ENCODE results near the gene ADGRG1. TPM values are rescaled to one million over a fixed set of nuclear protein-coding genes. Genes with fewer than 3 reads are reported as not detected.
"Not testable (repeated sequence)": the region's sequence is repeated elsewhere in the genome, so short reads cannot be mapped to it uniquely, and the experiment has no call there.

ADGRG1 gene
- 1 to 10 TPM; 4.3 to 8.2 TPM for total RNA-seq

GRCh38 chr16:57628008-57628781, at the start of gene ADGRG1:
Gene ADGRG1 (plus strand): TSS chr16:57628630. CDS start chr16:57650288, 21,658 bp downstream.
- Mint-ChIP-seq H3K9me3 (no peaks in the 10 kb centered on the region), H3K36me3 (no peaks in the 10 kb centered on the region), H3K27ac (peak within 1 kb of the TSS; percentile 18 to 76)
- ATAC-seq (peak; percentile 87 to 95), DNase-seq (ENCODE audit: low spot score in 2 of 2) (peak in 1 of 2 donors; percentile 58)

DNA sequence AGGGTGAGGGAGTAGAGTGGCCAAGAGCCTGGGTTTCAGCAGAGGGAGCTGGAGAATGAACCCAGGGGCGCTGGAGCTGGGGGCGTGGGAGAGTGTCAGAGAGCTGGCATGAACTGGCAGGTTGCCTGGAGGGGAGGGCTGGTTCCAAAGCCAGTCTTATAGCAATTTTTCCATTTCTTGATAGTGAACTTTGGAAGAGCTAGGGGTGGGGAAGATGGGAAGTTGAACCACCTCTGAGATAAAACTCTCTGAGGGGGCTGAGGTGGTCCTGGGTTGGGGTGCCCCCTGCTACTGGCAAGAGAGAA, 49.1 kb upstream of the ADGRG1 start:
- no peak for ATAC-seq
- H3K9me3 Mint-ChIP-seq, result no peaks in the 10 kb centered on the region

DNA sequence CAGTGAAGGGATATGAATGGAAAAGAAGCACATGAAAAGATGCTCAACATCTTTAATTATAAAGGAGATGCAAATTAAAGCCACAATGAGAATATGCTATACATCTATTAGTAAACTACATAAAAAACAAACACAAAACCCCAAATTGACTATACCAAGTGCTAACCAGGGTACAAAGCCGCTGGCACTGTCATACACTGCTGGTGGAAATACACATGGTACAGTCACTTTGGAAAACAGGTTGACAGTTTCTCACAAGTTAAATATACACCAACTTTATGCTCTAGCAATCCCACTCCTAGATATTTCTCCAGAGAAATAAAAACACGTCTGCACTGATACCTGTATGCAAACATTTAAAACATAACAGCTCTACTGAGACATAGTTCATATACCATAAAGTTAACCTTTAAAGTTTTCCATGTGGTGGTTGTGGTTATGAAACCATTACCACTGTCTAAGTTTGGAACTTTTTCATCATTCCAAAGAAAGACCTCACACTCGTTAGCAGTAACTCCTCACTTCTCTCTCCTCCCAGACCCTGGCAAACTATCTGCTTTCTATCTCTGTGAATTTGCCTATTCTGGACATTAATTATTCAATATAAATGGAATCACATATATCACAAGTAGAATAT, 43.3 kb upstream of the ADGRG1 start:
- ATAC-seq, result peak; percentile 28 to 75

More for the DNA sequence above, 49.1 kb upstream of the ADGRG1 start:
- Mint-ChIP-seq H3K27ac (peak overlapping the region in 1 of 2 donors; percentile 83), H3K36me3 (no peaks in the 10 kb centered on the region)
- DNase-seq (ENCODE audit: low spot score in 2 of 2), result no peak

DNA sequence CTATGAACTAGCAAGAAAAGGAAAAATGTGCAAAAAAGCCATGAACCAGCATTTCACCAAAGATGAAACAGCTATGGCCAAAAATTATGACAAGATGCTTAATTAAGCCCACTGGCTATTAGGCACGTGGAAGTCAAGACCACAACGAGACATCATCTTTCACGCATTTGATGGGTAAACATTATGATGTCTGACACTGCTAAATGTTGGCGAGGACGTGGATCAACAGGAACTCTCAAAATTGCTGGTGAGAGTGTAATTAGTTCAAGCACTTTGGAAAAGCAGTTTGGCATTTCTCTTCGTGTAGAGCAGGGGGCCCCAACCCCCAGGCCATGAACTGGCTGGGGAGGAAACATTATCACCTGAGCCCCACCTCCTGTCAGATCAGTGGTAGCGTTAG, 39.6 kb upstream of the ADGRG1 start:
- Mint-ChIP-seq H3K27ac (no peak overlapping the region), H3K36me3 (no peaks in the 10 kb centered on the region), H3K9me3 (peaks cover 4 to 12% of the 10 kb centered on the region in 2 donors)
- DNase-seq (ENCODE audit: low spot score in 2 of 2) (no peak), ATAC-seq (no peak)

More for the DNA sequence above, 43.3 kb upstream of the ADGRG1 start:
- Mint-ChIP-seq H3K9me3 (no peaks in the 10 kb centered on the region), H3K36me3 (no peaks in the 10 kb centered on the region), H3K27ac (peak overlapping the region in 1 of 2 donors; percentile 72)
- DNase-seq (ENCODE audit: low spot score in 2 of 2), result no peak

- Mint-ChIP-seq H3K27ac (no peak overlapping the region), H3K36me3 (peaks cover 0 to under 1% of the 10 kb centered on the region in 2 donors), H3K9me3 (peaks cover 4 to 12% of the 10 kb centered on the region in 2 donors)
- ATAC-seq (no peak), DNase-seq (ENCODE audit: low spot score in 2 of 2) (no peak)
Observed at GRCh38 chr16:57589374-57589773, 39.1 kb upstream of the ADGRG1 start.

GRCh38 chr16:57590654-57591085, 37.8 kb upstream of the ADGRG1 start:
- no peak for DNase-seq (ENCODE audit: low spot score in 2 of 2)
- peak; percentile 10 to 40 for ATAC-seq
- H3K36me3 Mint-ChIP-seq, result peaks cover 3 to 14% of the 10 kb centered on the region in 2 donors
- H3K27ac Mint-ChIP-seq, result peak overlapping the region; percentile 72 to 96
- peaks cover 15% of the 10 kb centered on the region in 2 donors for H3K9me3 Mint-ChIP-seq

GRCh38 chr16:57591086-57591869, 37.2 kb upstream of the ADGRG1 start:
- Mint-ChIP-seq H3K36me3 (peaks cover 5 to 17% of the 10 kb centered on the region in 2 donors), H3K27ac (peak overlapping the region; percentile 72 to 96), H3K9me3 (peaks cover 16 to 17% of the 10 kb centered on the region in 2 donors)
- peak; percentile 78 to 90 for DNase-seq (ENCODE audit: low spot score in 2 of 2)
- peak; percentile 92 to 96 for ATAC-seq

GRCh38 chr16:57591870-57592485, 36.5 kb upstream of the ADGRG1 start:
- ATAC-seq, result no peak
- peak overlapping the region; percentile 72 to 96 for H3K27ac Mint-ChIP-seq

GRCh38 chr16:57592591-57593003, 35.8 kb upstream of the ADGRG1 start:
- peaks cover 16 to 23% of the 10 kb centered on the region in 2 donors for H3K9me3 Mint-ChIP-seq
- peaks cover 5 to 22% of the 10 kb centered on the region in 2 donors for H3K36me3 Mint-ChIP-seq
- peak overlapping the region; percentile 72 to 96 for H3K27ac Mint-ChIP-seq
- DNase-seq (ENCODE audit: low spot score in 2 of 2) (peak; percentile 65 to 74), ATAC-seq (peak; percentile 47 to 59)

More at GRCh38 chr16:57591870-57592485, 36.5 kb upstream of the ADGRG1 start:
- peaks cover 5 to 17% of the 10 kb centered on the region in 2 donors for H3K36me3 Mint-ChIP-seq
- peaks cover 16 to 17% of the 10 kb centered on the region in 2 donors for H3K9me3 Mint-ChIP-seq
- no peak for DNase-seq (ENCODE audit: low spot score in 2 of 2)

DNA sequence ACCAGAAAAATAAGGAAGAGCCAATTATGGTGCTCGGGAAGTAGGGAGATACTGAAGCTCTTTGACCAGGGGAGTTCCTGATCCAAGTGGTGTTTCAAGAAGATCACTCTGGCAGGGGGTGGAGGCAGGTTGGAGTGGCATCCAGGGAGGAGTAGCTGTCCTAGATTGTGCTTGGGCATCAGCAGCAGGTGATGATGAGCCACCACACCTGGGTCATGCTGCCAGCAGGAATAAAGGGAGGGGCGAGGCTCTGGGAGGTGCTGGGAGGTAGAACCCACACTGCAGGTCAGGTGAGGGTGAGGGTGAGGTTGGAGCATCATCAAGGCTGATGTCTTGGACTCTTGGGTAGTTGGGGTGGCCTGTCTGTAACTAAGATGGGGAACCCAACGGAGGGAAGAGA, 35.4 kb upstream of the ADGRG1 start:
- Mint-ChIP-seq H3K9me3 (peaks cover 16 to 24% of the 10 kb centered on the region in 2 donors), H3K36me3 (peaks cover 5 to 27% of the 10 kb centered on the region in 2 donors), H3K27ac (peak overlapping the region; percentile 72 to 96)
- DNase-seq (ENCODE audit: low spot score in 2 of 2) (no peak), ATAC-seq (no peak)

DNA sequence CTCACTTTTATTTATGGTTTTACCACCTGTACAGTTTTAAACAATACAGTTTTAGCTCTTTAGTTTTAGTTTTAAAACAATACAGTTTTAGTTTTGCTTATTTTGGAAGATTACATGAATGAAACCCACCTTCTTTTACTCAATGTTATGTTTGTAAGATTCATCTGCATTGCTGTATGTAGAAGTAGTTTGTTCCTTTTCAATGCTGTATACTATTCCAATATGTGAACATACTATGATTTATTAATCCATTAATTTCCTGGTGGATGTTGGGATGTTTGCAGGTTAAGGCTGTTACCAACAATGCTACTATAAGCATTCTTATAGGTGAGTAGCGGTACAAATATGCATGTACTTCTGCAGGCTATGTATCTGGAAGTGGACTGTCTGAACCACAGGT, 34.4 kb upstream of the ADGRG1 start:
- ATAC-seq (no peak), DNase-seq (ENCODE audit: low spot score in 2 of 2) (no peak)
- peaks cover 16 to 29% of the 10 kb centered on the region in 2 donors for H3K9me3 Mint-ChIP-seq
- H3K36me3 Mint-ChIP-seq, result peaks cover 5 to 36% of the 10 kb centered on the region in 2 donors
- H3K27ac Mint-ChIP-seq, result no peak overlapping the region

- ATAC-seq, result no peak
- Mint-ChIP-seq H3K9me3 (peaks cover 16 to 29% of the 10 kb centered on the region in 2 donors), H3K36me3 (peaks cover 5 to 42% of the 10 kb centered on the region in 2 donors), H3K27ac (no peak overlapping the region)
- no peak for DNase-seq (ENCODE audit: low spot score in 2 of 2)
Observed at GRCh38 chr16:57594531-57595031, 33.8 kb upstream of the ADGRG1 start.

GRCh38 chr16:57596234-57596633, 32.2 kb upstream of the ADGRG1 start:
- H3K27ac Mint-ChIP-seq; ATAC-seq; DNase-seq (ENCODE audit: low spot score in 2 of 2): not testable (repeated sequence)
- peaks cover 5 to 44% of the 10 kb centered on the region in 2 donors for H3K36me3 Mint-ChIP-seq
- peaks cover 16 to 29% of the 10 kb centered on the region in 2 donors for H3K9me3 Mint-ChIP-seq

GRCh38 chr16:57598437-57598836, 30.0 kb upstream of the ADGRG1 start:
- no peak for DNase-seq (ENCODE audit: low spot score in 2 of 2)
- Mint-ChIP-seq H3K36me3 (peaks cover 5 to 44% of the 10 kb centered on the region in 2 donors), H3K9me3 (peaks cover 4 to 24% of the 10 kb centered on the region in 2 donors), H3K27ac (no peak overlapping the region)
- no peak for ATAC-seq

DNA sequence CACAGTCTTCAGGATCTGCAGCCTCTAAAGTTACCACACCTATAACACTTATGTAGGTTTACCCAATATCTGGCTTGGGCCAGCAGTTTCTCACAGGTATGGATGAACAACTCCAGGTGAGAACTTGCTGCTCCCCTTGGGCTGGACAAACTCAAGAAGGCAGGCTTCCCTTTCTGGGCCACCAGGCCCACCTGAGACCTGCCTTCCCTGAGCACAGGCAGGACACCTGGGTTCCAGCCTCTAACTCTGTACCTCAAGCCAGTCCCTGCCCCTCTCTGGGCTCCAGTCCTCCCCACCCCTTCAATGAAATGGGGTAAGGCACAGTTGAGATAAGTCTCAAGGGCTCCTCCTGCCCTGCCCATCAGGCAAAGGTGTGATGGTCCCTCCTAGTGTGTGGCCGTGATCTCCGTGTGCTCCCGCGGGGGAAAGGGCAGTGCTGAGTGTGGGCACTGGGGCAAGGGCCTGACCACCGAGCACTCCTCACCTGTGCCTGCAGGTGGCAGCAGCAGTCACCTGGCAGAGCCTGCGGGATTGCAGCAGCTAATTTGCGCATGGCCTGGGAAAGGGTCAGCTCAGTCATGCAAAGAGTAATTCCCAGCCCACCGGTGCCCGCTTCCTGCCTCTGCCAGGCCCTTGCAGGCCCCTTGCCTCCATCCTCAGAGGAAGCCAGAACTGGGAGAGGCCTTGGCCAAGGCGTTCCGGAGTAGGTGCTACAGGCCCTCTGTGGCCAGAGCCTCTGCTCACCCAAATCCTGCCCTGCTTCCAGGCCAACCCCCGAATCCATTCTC, 28.2 kb upstream of the ADGRG1 start:
- no peak for ATAC-seq
- H3K36me3 Mint-ChIP-seq, result peaks cover 5 to 35% of the 10 kb centered on the region in 2 donors
- H3K27ac Mint-ChIP-seq, result peak overlapping the region in 1 of 2 donors; percentile 90
- DNase-seq (ENCODE audit: low spot score in 2 of 2), result peak in 1 of 2 donors; percentile 60
- H3K9me3 Mint-ChIP-seq, result peaks cover 4 to 18% of the 10 kb centered on the region in 2 donors

All from activated naive CD4-positive, alpha-beta T cell treated with anti-CD3 and anti-CD28 coated beads, Interleukin-2, amount 50 U/mL, for 72 hours (primary cell).